ENCODE data around the gene ANKMY1. TPM values are rescaled to one million over a fixed set of nuclear protein-coding genes. Genes with fewer than 3 reads are reported as not detected.

Gene ANKMY1
- total RNA-seq, 4 donors from 2014 or later, result 7.0 to 12.0 (median 8.9) TPM

GRCh38 chr2:240455272-240455646, 102.5 kb downstream of the ANKMY1 start:
- Histone ChIP-seq H3K27ac (peak overlapping the region in 1 of 4 donors; percentile 26), H3K36me3 (peaks cover 0 to 13% of the 10 kb centered on the region in 2 donors), H3K4me3 (peak overlapping the region in 1 of 2 donors; percentile 28), H3K9me3 (no peaks in the 10 kb centered on the region), H3K27me3 (peaks cover 17% of the 10 kb centered on the region), H3K4me1 (peaks cover 0 to 61% (median 26%) of the 10 kb centered on the region in 3 donors)
- no peak for TF ChIP-seq CTCF (IDR thresholded peaks at IDR 0.05)
- TF ChIP-seq POLR2AphosphoS5 (IDR thresholded peaks at IDR 0.05), result no peak
- TF ChIP-seq POLR2A (IDR thresholded peaks at IDR 0.05), result no peak
- TF ChIP-seq EP300 (IDR thresholded peaks at IDR 0.05), result no peak
- 80% methylated on average over 2 of the region's 7 CpGs; no CpG with 5 or more reads in 1 of the 2 donors for WGBS, 2 donors (ENCODE audit: low coverage in 1 of 2)
- ATAC-seq, result no peak

DNA sequence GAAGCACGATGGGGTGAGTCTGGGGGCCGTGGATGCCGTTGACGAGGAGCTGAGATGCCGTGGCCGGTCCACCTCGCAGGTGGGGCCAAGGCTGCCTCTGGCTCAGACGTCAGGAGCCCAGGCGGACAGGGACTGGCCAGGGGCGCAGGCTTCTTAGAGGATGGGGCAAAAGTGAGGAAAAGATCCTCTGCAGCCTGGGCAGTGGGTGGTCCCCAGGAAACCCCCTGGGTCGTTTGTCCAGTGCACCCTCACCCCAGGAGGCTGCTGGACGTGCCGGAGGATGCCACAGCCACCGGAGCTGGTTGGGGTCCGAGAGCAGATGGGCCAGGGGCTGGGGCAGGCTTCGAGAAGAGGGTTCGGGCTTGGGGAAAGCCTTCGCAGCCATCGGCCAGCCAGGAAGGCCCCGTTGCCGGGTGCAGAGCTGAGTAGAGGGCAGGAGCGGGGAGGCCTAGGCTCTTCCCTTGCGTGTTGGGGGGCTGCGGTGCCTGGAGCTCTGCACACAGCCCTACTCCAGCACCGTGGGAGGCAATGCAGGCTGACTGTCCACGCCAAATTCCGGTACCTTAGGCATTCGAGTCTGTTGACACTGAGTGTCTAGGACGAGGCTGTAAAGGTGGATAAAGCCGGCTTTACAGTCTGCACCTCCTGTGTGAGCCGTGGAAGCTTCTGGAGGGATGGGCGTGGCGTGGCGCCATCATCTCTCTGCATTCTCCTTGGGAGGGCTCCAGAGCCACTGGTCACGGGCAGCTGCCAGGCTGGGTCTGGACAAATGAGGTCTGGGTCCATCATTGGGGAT, 103.5 kb downstream of the ANKMY1 start:
- ATAC-seq, result no peak
- Histone ChIP-seq H3K9me3 (no peaks in the 10 kb centered on the region), H3K4me1 (peaks cover 0 to 68% (median 26%) of the 10 kb centered on the region in 3 donors), H3K36me3 (peaks cover 0 to 4% of the 10 kb centered on the region in 2 donors), H3K27me3 (peaks cover 17% of the 10 kb centered on the region), H3K4me3 (peak overlapping the region in 1 of 2 donors; percentile 79), H3K27ac (peak overlapping the region in 2 of 4 donors; percentile 35 to 77)
- no peak for TF ChIP-seq CTCF (IDR thresholded peaks at IDR 0.05)
- TF ChIP-seq EP300 (IDR thresholded peaks at IDR 0.05), result no peak
- no peak for TF ChIP-seq POLR2A (IDR thresholded peaks at IDR 0.05)
- no peak for TF ChIP-seq POLR2AphosphoS5 (IDR thresholded peaks at IDR 0.05)
- WGBS, 2 donors (ENCODE audit: low coverage in 1 of 2), result 40 to 64% methylated on average over 2 to 11 of the region's 35 CpGs

DNA sequence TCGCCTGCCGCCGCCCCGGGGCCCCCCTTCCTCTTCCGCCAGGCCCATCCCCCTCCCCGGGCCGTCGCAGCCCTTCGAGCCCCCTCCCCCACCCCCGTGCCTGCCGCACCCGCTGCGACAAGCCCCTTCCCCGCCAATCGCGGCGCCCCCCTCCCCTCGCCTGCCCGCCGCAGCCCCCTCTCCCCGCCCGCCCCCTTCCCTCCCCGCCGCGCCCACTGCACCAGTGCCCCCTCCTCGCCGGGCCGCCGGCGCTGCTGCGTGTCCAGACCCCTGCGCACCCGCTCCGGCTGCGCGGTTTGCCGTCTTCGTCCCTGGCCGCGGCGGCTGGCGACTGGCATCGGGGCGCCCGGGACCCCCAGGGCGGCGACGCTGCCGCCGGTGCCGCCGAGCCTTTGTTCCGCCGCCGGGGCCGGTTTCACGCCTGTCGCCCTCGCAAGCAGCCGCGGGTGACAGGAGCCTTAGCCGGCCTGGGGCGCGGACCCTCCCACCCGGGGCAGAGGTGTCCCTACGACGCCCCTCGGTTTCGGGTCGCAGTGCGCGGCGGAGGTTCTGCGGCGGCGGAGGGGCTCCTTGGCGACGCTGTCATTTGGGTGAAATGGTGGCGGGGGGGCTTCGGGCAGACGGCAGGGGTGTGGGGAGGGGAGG, 104.2 kb downstream of the ANKMY1 start:
- no peak for ATAC-seq
- peaks cover 0 to 68% (median 26%) of the 10 kb centered on the region in 3 donors for H3K4me1 ChIP-seq
- TF ChIP-seq POLR2A (IDR thresholded peaks at IDR 0.05) (no peak), POLR2AphosphoS5 (IDR thresholded peaks at IDR 0.05) (no peak), EP300 (IDR thresholded peaks at IDR 0.05) (no peak), CTCF (IDR thresholded peaks at IDR 0.05) (no peak)
- H3K9me3 ChIP-seq, result no peaks in the 10 kb centered on the region
- peaks cover 17% of the 10 kb centered on the region for H3K27me3 ChIP-seq
- peak overlapping the region in 3 of 4 donors; percentile 35 to 77 (median 37) for H3K27ac ChIP-seq
- WGBS, 2 donors (ENCODE audit: low coverage in 1 of 2), result no CpG with 5 or more reads among the region's 81 CpGs
- H3K36me3 ChIP-seq, result no peaks in the 10 kb centered on the region
- H3K4me3 ChIP-seq, result peak overlapping the region; percentile 8 to 79

- Histone ChIP-seq H3K4me3 (peak overlapping the region; percentile 51 to 79), H3K4me1 (peaks cover 0 to 68% (median 26%) of the 10 kb centered on the region in 3 donors), H3K9me3 (no peaks in the 10 kb centered on the region), H3K27ac (peak overlapping the region in 3 of 4 donors; percentile 53 to 77 (median 61)), H3K27me3 (peaks cover 17% of the 10 kb centered on the region), H3K36me3 (no peaks in the 10 kb centered on the region)
- ATAC-seq, result peak; percentile 88
- no CpG with 5 or more reads among the region's 103 CpGs for WGBS, 2 donors (ENCODE audit: low coverage in 1 of 2)
- TF ChIP-seq POLR2A (IDR thresholded peaks at IDR 0.05), result peak in 1 of 2 donors; percentile 45
- no peak for TF ChIP-seq CTCF (IDR thresholded peaks at IDR 0.05)
Observed at GRCh38 chr2:240452462-240453256, 105.1 kb downstream of the ANKMY1 start.
